Retinal pigment epithelial cell (primary cell): Measurements from ENCODE around the gene STK11IP.
A peak's percentile ranks its signal among the peaks of the same experiment; 100 is the strongest.

Experiments
- DNase-seq: peaks from one replicate; pipeline ENCODE4 v3.0.0-alpha.2; 2010; ENCODE audit warnings: low read depth
- H3K4me3 ChIP-seq: 2 replicates; pipeline ENCODE4 v1.5.1; 2011; ENCODE audit warnings: mild to moderate bottlenecking, low read length, control low read depth, moderate library complexity
- TF ChIP-seq, protein P1 (sequence below): conservative IDR thresholded peaks from 2 replicates; pipeline ENCODE4 v1.5.1; 2011; ENCODE audit warnings: low read depth, low read length, control low read depth, inconsistent platforms

The STK11IP gene

DNA sequence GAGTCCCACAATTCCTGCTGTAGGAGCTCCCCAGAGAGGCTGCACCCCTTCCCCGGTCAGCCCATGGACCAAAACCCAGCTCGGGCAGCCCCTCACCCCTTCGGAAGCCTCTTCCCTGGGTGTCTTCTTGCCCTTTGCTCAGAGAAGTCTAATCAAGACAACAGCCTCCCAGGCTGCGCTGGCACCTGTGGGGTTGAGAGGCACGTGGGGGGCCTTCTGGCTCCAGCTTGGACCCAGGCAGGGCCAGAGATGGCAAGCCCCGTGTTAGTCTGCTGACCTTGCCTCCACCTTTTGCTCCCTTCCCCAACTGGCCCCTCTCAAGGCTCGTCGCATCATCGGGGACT is 40.2 kb downstream of the STK11IP start:
- DNase-seq, result no peak
- TF ChIP-seq, protein P1, sequence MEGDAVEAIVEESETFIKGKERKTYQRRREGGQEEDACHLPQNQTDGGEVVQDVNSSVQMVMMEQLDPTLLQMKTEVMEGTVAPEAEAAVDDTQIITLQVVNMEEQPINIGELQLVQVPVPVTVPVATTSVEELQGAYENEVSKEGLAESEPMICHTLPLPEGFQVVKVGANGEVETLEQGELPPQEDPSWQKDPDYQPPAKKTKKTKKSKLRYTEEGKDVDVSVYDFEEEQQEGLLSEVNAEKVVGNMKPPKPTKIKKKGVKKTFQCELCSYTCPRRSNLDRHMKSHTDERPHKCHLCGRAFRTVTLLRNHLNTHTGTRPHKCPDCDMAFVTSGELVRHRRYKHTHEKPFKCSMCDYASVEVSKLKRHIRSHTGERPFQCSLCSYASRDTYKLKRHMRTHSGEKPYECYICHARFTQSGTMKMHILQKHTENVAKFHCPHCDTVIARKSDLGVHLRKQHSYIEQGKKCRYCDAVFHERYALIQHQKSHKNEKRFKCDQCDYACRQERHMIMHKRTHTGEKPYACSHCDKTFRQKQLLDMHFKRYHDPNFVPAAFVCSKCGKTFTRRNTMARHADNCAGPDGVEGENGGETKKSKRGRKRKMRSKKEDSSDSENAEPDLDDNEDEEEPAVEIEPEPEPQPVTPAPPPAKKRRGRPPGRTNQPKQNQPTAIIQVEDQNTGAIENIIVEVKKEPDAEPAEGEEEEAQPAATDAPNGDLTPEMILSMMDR, result no peak
- no peak overlapping the region for H3K4me3 ChIP-seq

DNA sequence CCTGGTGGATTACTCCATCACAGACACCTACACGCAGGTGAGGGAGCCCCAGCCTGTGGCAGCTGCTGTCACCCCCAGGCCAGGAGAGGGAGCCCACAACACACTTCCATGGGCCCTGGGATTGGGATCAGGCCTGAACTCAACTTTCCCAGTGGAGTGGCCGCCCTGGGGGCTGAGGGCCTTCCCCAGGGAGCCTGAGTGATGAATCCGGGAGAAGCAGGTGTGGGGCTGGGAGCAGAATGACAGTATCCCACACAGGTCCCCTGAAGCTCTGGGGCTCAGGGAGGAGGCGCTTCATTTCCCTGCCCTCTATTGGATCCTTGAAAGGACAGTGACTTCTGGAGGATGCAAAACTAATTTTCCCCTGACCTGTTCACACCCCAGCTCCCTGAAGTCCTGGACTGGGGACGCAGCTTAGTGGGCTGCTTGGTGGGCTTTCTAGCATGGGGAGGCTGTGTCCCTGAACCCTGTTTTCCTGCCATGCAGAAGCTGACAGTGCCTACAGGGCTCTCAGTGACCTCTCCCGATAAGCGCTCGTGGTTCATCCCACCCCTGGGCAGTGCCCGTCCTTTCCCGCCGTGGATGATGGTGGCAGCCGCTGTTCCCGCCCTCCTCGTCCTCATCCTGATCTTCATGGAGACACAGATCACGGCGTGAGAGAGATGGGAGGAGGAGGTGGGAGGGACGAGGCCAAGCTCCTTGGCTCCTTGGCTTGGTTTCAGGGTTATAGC is 40.7 kb downstream of the STK11IP start:
- DNase-seq, result no peak
- TF ChIP-seq, protein P1, result peak; percentile 42
- H3K4me3 ChIP-seq, result no peak overlapping the region

DNA sequence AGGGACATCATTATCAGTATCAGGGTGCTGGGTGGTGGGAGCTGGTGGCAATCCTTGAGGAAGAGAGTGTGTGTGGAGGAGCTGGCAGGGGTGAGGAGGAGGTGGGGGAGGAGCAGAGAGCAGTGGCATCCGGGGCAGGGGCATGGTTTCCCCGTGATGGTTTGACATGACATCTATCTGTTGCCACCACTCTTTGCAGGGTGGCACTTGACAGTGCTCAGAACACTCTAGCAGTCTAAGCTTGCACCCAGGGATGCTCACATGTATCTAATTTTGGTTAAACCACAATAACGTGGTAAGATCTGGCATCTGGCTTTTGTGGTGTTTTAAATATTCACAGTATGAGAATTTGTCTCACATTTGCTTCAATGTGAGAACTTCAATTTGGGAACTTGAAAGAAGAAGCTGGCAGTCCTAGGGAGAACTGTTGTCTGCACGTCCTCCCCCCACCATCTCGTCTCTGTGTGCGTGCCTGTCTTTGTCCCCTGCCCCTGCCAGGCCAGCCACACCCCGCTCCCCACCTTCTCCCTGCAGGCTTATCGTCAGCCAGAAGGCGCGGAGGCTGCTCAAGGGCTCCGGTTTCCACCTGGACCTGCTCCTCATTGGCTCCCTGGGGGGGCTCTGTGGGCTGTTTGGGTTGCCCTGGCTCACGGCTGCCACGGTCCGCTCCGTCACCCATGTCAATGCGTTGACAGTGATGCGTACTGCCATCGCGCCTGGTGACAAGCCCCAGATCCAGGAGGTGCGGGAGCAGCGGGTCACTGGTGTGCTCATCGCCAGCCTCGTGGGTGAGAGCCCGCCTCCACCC is 41.5 kb downstream of the STK11IP start:
- H3K4me3 ChIP-seq, result no peak overlapping the region
- TF ChIP-seq, protein P1, result no peak
- no peak for DNase-seq

DNA sequence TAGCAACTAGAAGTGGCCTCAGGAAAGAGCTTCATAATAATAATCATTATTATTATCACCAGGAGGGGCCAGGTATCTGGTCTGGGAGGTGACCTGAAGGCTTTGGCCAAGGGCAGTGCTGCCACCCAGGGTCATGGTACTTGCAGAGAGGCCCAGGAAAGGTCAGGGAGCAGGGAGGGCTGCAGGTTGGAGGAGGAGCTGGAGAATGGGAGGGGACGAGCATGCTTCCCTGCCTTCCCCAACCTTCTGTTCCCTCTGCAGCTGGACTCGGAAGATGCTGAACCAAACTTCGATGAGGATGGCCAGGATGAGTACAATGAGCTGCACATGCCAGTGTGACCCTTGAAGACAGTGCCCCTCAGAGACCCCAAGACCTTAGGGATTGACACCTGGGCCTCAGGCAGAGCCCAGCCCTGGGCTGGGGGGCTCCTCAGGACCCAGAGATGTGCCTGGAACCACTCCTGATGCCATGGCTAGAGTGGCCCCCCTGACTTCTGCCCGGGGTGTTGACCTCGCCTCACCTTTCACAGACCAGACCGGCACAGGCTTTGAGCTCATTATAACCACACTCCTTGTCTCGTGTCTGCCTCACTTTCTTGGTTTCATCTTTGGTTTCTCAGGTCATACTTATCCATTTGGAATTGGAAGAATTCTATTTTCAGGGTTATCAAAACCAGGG is 43.9 kb downstream of the STK11IP start:
- TF ChIP-seq, protein P1, result no peak
- no peak for DNase-seq
- H3K4me3 ChIP-seq, result no peak overlapping the region

DNA sequence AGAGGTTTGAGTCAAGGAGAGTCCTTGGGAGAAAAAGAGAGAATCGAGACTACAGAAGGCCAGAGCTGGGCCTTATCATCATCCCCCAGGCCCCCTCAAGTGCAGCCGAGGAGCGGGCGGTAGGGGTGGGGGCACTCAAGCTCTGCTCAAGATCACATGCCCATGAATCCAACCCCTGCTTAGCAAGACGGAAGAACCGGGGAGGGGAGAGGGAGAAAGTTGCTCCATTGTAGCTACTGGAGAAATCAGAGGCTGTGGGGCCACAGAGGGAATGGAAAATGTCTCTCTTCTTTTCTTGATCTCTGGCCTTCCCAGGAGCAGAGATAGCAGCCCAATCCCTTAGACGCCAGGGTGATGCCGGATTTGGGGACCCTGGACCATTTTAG is 44.4 kb downstream of the STK11IP start:
- TF ChIP-seq, protein P1, result no peak
- no peak for DNase-seq
- no peak overlapping the region for H3K4me3 ChIP-seq

DNA sequence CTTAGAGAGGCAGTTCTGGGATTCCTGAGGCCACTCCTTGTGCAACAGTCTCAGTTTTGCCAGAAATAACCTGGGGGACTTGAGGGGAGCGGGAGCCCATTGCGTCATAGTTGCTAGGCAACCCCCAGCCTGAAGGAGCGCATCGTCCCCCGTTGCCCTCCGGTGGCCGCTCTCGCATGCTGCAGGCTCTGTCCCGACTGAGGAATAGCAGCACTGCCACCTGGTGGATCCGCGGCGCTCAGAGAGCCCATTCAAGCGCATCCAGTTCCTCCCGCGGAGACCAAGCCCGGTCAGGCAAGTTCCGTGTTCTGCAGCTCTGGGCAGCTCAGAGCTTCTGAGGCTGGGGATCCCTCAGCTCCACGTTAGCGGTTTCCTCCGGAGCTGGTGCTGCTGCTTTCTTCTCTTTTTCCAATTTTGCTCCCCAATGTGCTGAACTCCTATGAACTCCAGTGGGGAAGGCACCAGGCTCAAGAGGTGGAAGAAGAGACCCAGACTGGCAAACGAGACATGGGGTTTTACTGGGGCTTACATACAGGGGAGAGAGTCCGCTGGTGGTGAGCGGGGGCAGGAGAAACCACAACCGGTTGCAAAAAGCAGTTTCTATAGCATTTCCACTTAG is 44.9 kb downstream of the STK11IP start:
- peak; percentile 91 for DNase-seq
- no peak overlapping the region for H3K4me3 ChIP-seq
- TF ChIP-seq, protein P1, result peak; percentile 99
